ENCODE results near the gene ZBTB46. TPM values are rescaled to one million over a fixed set of nuclear protein-coding genes. Genes with fewer than 3 reads are reported as not detected.

The ZBTB46 gene
- total RNA-seq, 2 experiments from 2014 or later, result 0.67 to 1.3 TPM

- H3K27ac ChIP-seq (ENCODE audit: low read depth, low read length, poor library complexity, severe bottlenecking), result peak overlapping the region; percentile 71
- H3K9me3 ChIP-seq (ENCODE audit: low read length), result peaks cover 5% of the 10 kb centered on the region
- H2AFZ ChIP-seq (ENCODE audit: low read length), result peak overlapping the region; percentile 39; the same call in 1 of the 2 replicates
- peaks cover 61% of the 10 kb centered on the region for H3K79me2 ChIP-seq (ENCODE audit: insufficient read depth, low read depth, low read length)
- peak overlapping the region; percentile 97 for H3K4me3 ChIP-seq (ENCODE audit: low read depth, low read length, poor library complexity, severe bottlenecking)
- ChIA-PET CTCF (ENCODE audit: unreplicated experiment) (interaction anchor here (0.5 to 1.2 kb wide), 5 partner anchors 19 to 169 kb away, joined by 3 to 5 read pairs (median 3); partner anchors contain the start of gene LIME1), POLR2A (interaction anchor here (0.6 to 2.2 kb wide), 3 partner anchors 30 to 66 kb away, joined by 3 to 13 read pairs (median 5); partner anchors contain the start of gene LIME1)
- peaks cover 71% of the 10 kb centered on the region for H3K36me3 ChIP-seq (ENCODE audit: insufficient read depth, low read length)
- DNase-seq (ENCODE audit: low spot score), result peak; percentile 74
- H4K20me1 ChIP-seq (ENCODE audit: insufficient read depth, low read length), result peaks cover 8% of the 10 kb centered on the region; the same call in 1 of the 2 replicates
- H3K9me2 ChIP-seq (ENCODE audit: insufficient read depth, low read length), result no peaks in the 10 kb centered on the region
- TF ChIP-seq EZH2phosphoT487 (IDR thresholded peaks at IDR 0.05; ENCODE audit: borderline replicate concordance, low read depth, low read length), result no peak
- peak; percentile 90 for TF ChIP-seq CTCF (conservative IDR thresholded peaks at IDR 0.05; ENCODE audit: low read length)
- peak overlapping the region; percentile 79 for H3K4me2 ChIP-seq (ENCODE audit: low read length)
- H3K4me1 ChIP-seq (ENCODE audit: insufficient read depth, low read length, poor library complexity, severe bottlenecking), result peaks cover 31% of the 10 kb centered on the region
- BruUV-seq (replicated peaks), result no TSS peak
- intact Hi-C loops (cut with micrococcal nuclease; ENCODE audit: unreplicated experiment), result loop anchor here (1.0 to 5.0 kb wide), 5 partner anchors 21 to 157 kb away; partner anchors contain the start of gene LIME1
These were observed 124.1 kb downstream of the ZBTB46 start for GRCh38 chr20:63706852-63707557.

GRCh38 chr20:63706027-63706695 is 124.9 kb downstream of the ZBTB46 start:
- TF ChIP-seq EZH2phosphoT487 (IDR thresholded peaks at IDR 0.05; ENCODE audit: borderline replicate concordance, low read depth, low read length) (no peak), CTCF (conservative IDR thresholded peaks at IDR 0.05; ENCODE audit: low read length) (no peak)
- peaks cover 28% of the 10 kb centered on the region for H3K4me1 ChIP-seq (ENCODE audit: insufficient read depth, low read length, poor library complexity, severe bottlenecking)
- H3K79me2 ChIP-seq (ENCODE audit: insufficient read depth, low read depth, low read length), result peaks cover 53% of the 10 kb centered on the region
- TSS peak; percentile 61 for BruUV-seq (replicated peaks)
- ChIA-PET POLR2A (interaction anchor here (0.7 kb wide), 1 partner anchor 65 kb away, joined by 4 read pairs; no protein-coding TSS in a partner anchor), CTCF (ENCODE audit: unreplicated experiment) (interaction anchor here (0.8 kb wide), 1 partner anchor 30 kb away, joined by 5 read pairs; the partner anchor contains the start of gene LIME1)
- peak overlapping the region; percentile 79 for H3K4me2 ChIP-seq (ENCODE audit: low read length)
- peaks cover 8% of the 10 kb centered on the region; the same call in 1 of the 2 replicates for H4K20me1 ChIP-seq (ENCODE audit: insufficient read depth, low read length)
- H3K9me3 ChIP-seq (ENCODE audit: low read length), result no peaks in the 10 kb centered on the region
- H3K36me3 ChIP-seq (ENCODE audit: insufficient read depth, low read length), result peaks cover 63% of the 10 kb centered on the region
- no peak for DNase-seq (ENCODE audit: low spot score)
- no peak overlapping the region for H2AFZ ChIP-seq (ENCODE audit: low read length)
- peak overlapping the region; percentile 97 for H3K4me3 ChIP-seq (ENCODE audit: low read depth, low read length, poor library complexity, severe bottlenecking)
- H3K9me2 ChIP-seq (ENCODE audit: insufficient read depth, low read length), result no peaks in the 10 kb centered on the region
- peak overlapping the region; percentile 71 for H3K27ac ChIP-seq (ENCODE audit: low read depth, low read length, poor library complexity, severe bottlenecking)
- intact Hi-C loops (cut with micrococcal nuclease; ENCODE audit: unreplicated experiment), result loop anchor here (2.0 to 5.0 kb wide), 2 partner anchors 41 to 81 kb away; no protein-coding TSS in a partner anchor

Data from OCI-LY7 (cell line).